Measurements from ENCODE around the gene UBTD1.

UBTD1 gene

GRCh38 chr10:97483506-97483905, 15.2 kb upstream of the UBTD1 start:
- no peak for DNase-seq (ENCODE audit: low spot score)

GRCh38 chr10:97483921-97484320, 14.8 kb upstream of the UBTD1 start:
- DNase-seq (ENCODE audit: low spot score) = no peak

- DNase-seq (ENCODE audit: low spot score) = no peak
These were observed 13.0 kb upstream of the UBTD1 start for GRCh38 chr10:97485647-97486281.

- DNase-seq (ENCODE audit: low spot score) = no peak
These were observed 8.1 kb upstream of the UBTD1 start for GRCh38 chr10:97490592-97490991.

GRCh38 chr10:97494151-97494550, 4.6 kb upstream of the UBTD1 start:
- no peak for DNase-seq (ENCODE audit: low spot score)

GRCh38 chr10:97494863-97495506, 3.7 kb upstream of the UBTD1 start:
- DNase-seq (ENCODE audit: low spot score) = no peak

- DNase-seq (ENCODE audit: low spot score) = peak; percentile 55
These were observed 1.1 kb upstream of the UBTD1 start for GRCh38 chr10:97497572-97498075.

- peak; percentile 98 for DNase-seq (ENCODE audit: low spot score)
These were observed 466 bp upstream of the UBTD1 start, which contains the start of gene MMS19 for GRCh38 chr10:97498076-97498840. Gene MMS19, minus strand, starts transcription at chr10:97498422. Its CDS starts 38 bp downstream, at chr10:97498384.

GRCh38 chr10:97499561-97500296, 1.0 kb downstream of the UBTD1 start:
- no peak for DNase-seq (ENCODE audit: low spot score)

- no peak for DNase-seq (ENCODE audit: low spot score)
These were observed 1.5 kb downstream of the UBTD1 start for GRCh38 chr10:97500297-97500575.

GRCh38 chr10:97502916-97503315, 4.2 kb downstream of the UBTD1 start:
- DNase-seq (ENCODE audit: low spot score) = no peak

- DNase-seq (ENCODE audit: low spot score) = no peak
These were observed 4.7 kb downstream of the UBTD1 start for GRCh38 chr10:97503406-97503805.

GRCh38 chr10:97505152-97505551, 6.4 kb downstream of the UBTD1 start:
- DNase-seq (ENCODE audit: low spot score) = no peak

GRCh38 chr10:97506199-97506991, 7.7 kb downstream of the UBTD1 start:
- no peak for DNase-seq (ENCODE audit: low spot score)

- no peak for DNase-seq (ENCODE audit: low spot score)
These were observed 9.6 kb downstream of the UBTD1 start for GRCh38 chr10:97508342-97508741.

GRCh38 chr10:97509120-97509680, 10.5 kb downstream of the UBTD1 start:
- no peak for DNase-seq (ENCODE audit: low spot score)

GRCh38 chr10:97510686-97511085, 12.0 kb downstream of the UBTD1 start:
- DNase-seq (ENCODE audit: low spot score) = no peak

- no peak for DNase-seq (ENCODE audit: low spot score)
These were observed 13.2 kb downstream of the UBTD1 start for GRCh38 chr10:97511711-97512440.

GRCh38 chr10:97512993-97513392, 14.3 kb downstream of the UBTD1 start:
- DNase-seq (ENCODE audit: low spot score) = no peak

- DNase-seq (ENCODE audit: low spot score) = no peak
These were observed 15.6 kb downstream of the UBTD1 start for GRCh38 chr10:97514344-97514743.
